Muscle of leg (tissue), 11 donors: ENCODE measurements around the gene COQ8A. TPM values are rescaled to one million over a fixed set of nuclear protein-coding genes. Genes with fewer than 3 reads are reported as not detected.
A peak's percentile ranks its signal among the peaks of the same experiment; 100 is the strongest.

ENCODE experiments used
- DNase-seq: peaks from one replicate; pipeline ENCODE4 v3.0.0; 2013
- H3K27ac ChIP-seq: one replicate; pipeline ENCODE4 v1.5.1; 2013; ENCODE audit warnings: mild to moderate bottlenecking, low read length, control low read depth
- H3K27me3 ChIP-seq: one replicate; pipeline ENCODE4 v1.6.1; 2013; ENCODE audit warnings: low read length; ENCODE audit not compliant: control insufficient read depth, insufficient read depth
- H3K36me3 ChIP-seq: one replicate; pipeline ENCODE4 v1.6.1; 2013; ENCODE audit warnings: low read length; ENCODE audit not compliant: control insufficient read depth, insufficient read depth
- H3K4me1 ChIP-seq: one replicate; pipeline ENCODE4 v1.6.1; 2013; ENCODE audit warnings: low read length; ENCODE audit not compliant: control insufficient read depth, insufficient read depth
- H3K4me3 ChIP-seq: one replicate; pipeline ENCODE4 v1.5.1; 2013; ENCODE audit warnings: low read length, control low read depth
- H3K9me3 ChIP-seq: replicated peaks from 2 replicates; pipeline ENCODE4 v1.6.1; 2013; ENCODE audit warnings: low read depth, low read length; ENCODE audit not compliant: control insufficient read depth
- WGBS: methylation state at CpG from one replicate; pipeline ENCODE4 v1.1.5; 2013; ENCODE audit warnings: missing lambda C conversion rate; ENCODE audit not compliant: insufficient coverage; 5-methylcytosine and 5-hydroxymethylcytosine counted together
- polyA plus RNA-seq, 8 donors: library from polyadenylated mRNA; unstranded; fragments of 120-200 nt; gene quantifications; one replicate each; pipeline versions ENCODE4 v1.2.1 to v1.2.3, GENCODE V29; 2013; ENCODE audit warnings: inconsistent platforms in 1 of 8, low replicate concordance in 1 of 8; ENCODE audit not compliant: insufficient read length in 8 of 8, insufficient read depth in 1 of 8
- total RNA-seq: library from RNA; stranded (reverse); fragments of 120-200 nt; gene quantifications from one replicate; pipeline ENCODE4 v1.2.4, GENCODE V29; 2013

Gene COQ8A
- total and polyA plus RNA-seq, 9 donors: 32.7 to 62.0 (median 46.1) TPM

- H3K36me3 ChIP-seq: peaks cover 47% of the 10 kb centered on the region
- no peaks in the 10 kb centered on the region for H3K27me3 ChIP-seq
- H3K9me3 ChIP-seq: no peaks in the 10 kb centered on the region
- 86% methylated on average over 1 of the region's 3 CpGs for WGBS
- peaks cover 5% of the 10 kb centered on the region for H3K4me1 ChIP-seq
- no peak overlapping the region for H3K4me3 ChIP-seq
- no peak overlapping the region for H3K27ac ChIP-seq
- DNase-seq: no peak
Observed at GRCh38 chr1:226898246-226898645, 41.8 kb upstream of the COQ8A start.

GRCh38 chr1:226901421-226901820, 38.7 kb upstream of the COQ8A start:
- no peaks in the 10 kb centered on the region for H3K27me3 ChIP-seq
- no CpG with 5 or more reads among the region's 4 CpGs for WGBS
- peaks cover 12% of the 10 kb centered on the region for H3K4me1 ChIP-seq
- DNase-seq: no peak
- H3K9me3 ChIP-seq: no peaks in the 10 kb centered on the region
- H3K4me3 ChIP-seq: no peak overlapping the region
- H3K36me3 ChIP-seq: peaks cover 26% of the 10 kb centered on the region
- no peak overlapping the region for H3K27ac ChIP-seq

- Histone ChIP-seq H3K27ac (no peak overlapping the region), H3K9me3 (no peaks in the 10 kb centered on the region), H3K36me3 (peaks cover 20% of the 10 kb centered on the region), H3K4me1 (peaks cover 12% of the 10 kb centered on the region), H3K27me3 (no peaks in the 10 kb centered on the region), H3K4me3 (no peak overlapping the region)
- 45% methylated on average over 2 of the region's 4 CpGs for WGBS
- DNase-seq: peak; percentile 38
Observed at GRCh38 chr1:226902601-226903000, 37.5 kb upstream of the COQ8A start.

GRCh38 chr1:226903819-226904716, 36.0 kb upstream of the COQ8A start:
- Histone ChIP-seq H3K36me3 (peaks cover 26% of the 10 kb centered on the region), H3K27ac (no peak overlapping the region), H3K9me3 (no peaks in the 10 kb centered on the region), H3K4me3 (no peak overlapping the region), H3K4me1 (peaks cover 12% of the 10 kb centered on the region), H3K27me3 (no peaks in the 10 kb centered on the region)
- 57% methylated on average over 12 of the region's 12 CpGs for WGBS
- DNase-seq: peak; percentile 82

- H3K4me1 ChIP-seq: peaks cover 12% of the 10 kb centered on the region
- H3K9me3 ChIP-seq: no peaks in the 10 kb centered on the region
- H3K27ac ChIP-seq: no peak overlapping the region
- DNase-seq: no peak
- H3K27me3 ChIP-seq: no peaks in the 10 kb centered on the region
- WGBS: 40% methylated on average over 2 of the region's 3 CpGs
- H3K4me3 ChIP-seq: no peak overlapping the region
- H3K36me3 ChIP-seq: peaks cover 19% of the 10 kb centered on the region
Observed at GRCh38 chr1:226904772-226905171, 35.3 kb upstream of the COQ8A start.

- peaks cover 7% of the 10 kb centered on the region for H3K4me1 ChIP-seq
- peaks cover 21% of the 10 kb centered on the region for H3K36me3 ChIP-seq
- H3K27me3 ChIP-seq: no peaks in the 10 kb centered on the region
- no peak overlapping the region for H3K4me3 ChIP-seq
- WGBS: 88% methylated on average over 9 of the region's 10 CpGs
- no peak overlapping the region for H3K27ac ChIP-seq
- no peaks in the 10 kb centered on the region for H3K9me3 ChIP-seq
- DNase-seq: no peak
Observed at GRCh38 chr1:226908419-226908818, 31.7 kb upstream of the COQ8A start.

GRCh38 chr1:226908913-226909312, 31.2 kb upstream of the COQ8A start:
- Histone ChIP-seq H3K27me3 (no peaks in the 10 kb centered on the region), H3K27ac (no peak overlapping the region), H3K9me3 (no peaks in the 10 kb centered on the region), H3K4me1 (peaks cover 6% of the 10 kb centered on the region), H3K36me3 (peaks cover 21% of the 10 kb centered on the region), H3K4me3 (no peak overlapping the region)
- DNase-seq: peak; percentile 33
- WGBS: no CpG with 5 or more reads among the region's 1 CpG

GRCh38 chr1:226912587-226913176, 27.4 kb upstream of the COQ8A start:
- H3K27me3 ChIP-seq: no peaks in the 10 kb centered on the region
- no peak overlapping the region for H3K27ac ChIP-seq
- peak; percentile 36 for DNase-seq
- H3K36me3 ChIP-seq: peaks cover 16% of the 10 kb centered on the region
- H3K9me3 ChIP-seq: no peaks in the 10 kb centered on the region
- no peaks in the 10 kb centered on the region for H3K4me1 ChIP-seq
- H3K4me3 ChIP-seq: no peak overlapping the region
- 26% methylated on average over 6 of the region's 13 CpGs for WGBS

- no peak for DNase-seq
- Histone ChIP-seq H3K9me3 (no peaks in the 10 kb centered on the region), H3K27me3 (no peaks in the 10 kb centered on the region), H3K4me3 (no peak overlapping the region), H3K4me1 (peaks cover 3% of the 10 kb centered on the region), H3K27ac (no peak overlapping the region), H3K36me3 (peaks cover 13% of the 10 kb centered on the region)
- WGBS: 44% methylated on average over 1 of the region's 3 CpGs
Observed at GRCh38 chr1:226915672-226915995, 24.5 kb upstream of the COQ8A start.

GRCh38 chr1:226916497-226916896, 23.6 kb upstream of the COQ8A start:
- no peak for DNase-seq
- no peaks in the 10 kb centered on the region for H3K9me3 ChIP-seq
- no peak overlapping the region for H3K4me3 ChIP-seq
- H3K27me3 ChIP-seq: no peaks in the 10 kb centered on the region
- WGBS: no CpG with 5 or more reads among the region's 2 CpGs
- H3K36me3 ChIP-seq: peaks cover 11% of the 10 kb centered on the region
- peaks cover 3% of the 10 kb centered on the region for H3K4me1 ChIP-seq
- no peak overlapping the region for H3K27ac ChIP-seq
